GM12878 (cell line): ENCODE results near the gene SGTA. TPM values are rescaled to one million over a fixed set of nuclear protein-coding genes. Genes with fewer than 3 reads are reported as not detected.

ENCODE experiments used
- BMI1 ChIP-seq: fragments of 450-650 bp; IDR thresholded peaks from 2 replicates; pipeline ENCODE4 v1.6.1; 2016; ENCODE audit warnings: mild to moderate bottlenecking, moderate library complexity, borderline replicate concordance
- CUX1 ChIP-seq: IDR thresholded peaks from 2 replicates; pipeline ENCODE4 v1.6.1; 2012; ENCODE audit warnings: improper control_type of control experiment, low read depth, low read length; ENCODE audit not compliant: insufficient replicate concordance
- RAD51 ChIP-seq: fragments of 450-650 bp; IDR thresholded peaks from 2 replicates; pipeline ENCODE4 v1.6.1; 2016; ENCODE audit warnings: moderate library complexity, mild to moderate bottlenecking, inconsistent platforms
- SMC3 ChIP-seq: IDR thresholded peaks from 2 replicates; pipeline ENCODE4 v1.6.1; 2011; ENCODE audit warnings: low read length, improper control_type of control experiment, borderline replicate concordance
- SRF ChIP-seq, 2 experiments: IDR thresholded peaks; 2 replicates each; pipeline ENCODE4 v1.6.1; 2011; ENCODE audit warnings: low read depth in 2 of 2, low read length in 2 of 2, mild to moderate bottlenecking in 1 of 2, moderate library complexity in 1 of 2
- USF1 ChIP-seq: IDR thresholded peaks from 2 replicates; pipeline ENCODE4 v1.6.1; 2011; ENCODE audit warnings: borderline replicate concordance, low read depth, mild to moderate bottlenecking, moderate library complexity, mixed read lengths, low read length; ENCODE audit not compliant: insufficient read depth; ENCODE audit errors: extremely low read length
- ZBTB40 ChIP-seq: fragments of 450-650 bp; IDR thresholded peaks from 2 replicates; pipeline ENCODE4 v1.6.1; 2016; ENCODE audit warnings: mild to moderate bottlenecking, moderate library complexity, borderline replicate concordance
- polyA plus RNA-seq, 11 experiments: library from polyadenylated mRNA; depleted of rRNA in 4 of 11; unstranded in 6 of 11; stranded (reverse) in 5 of 11; fragments of >200 nt; fragmentation: Nextera tagmentation in 4 of 11; fragmentation: Illumina TruSeq in 1 of 11; extraction: Ambion mirVana in 4 of 11; extraction: Trizol in 1 of 11; gene quantifications; 1 replicate in 1 of 11; 2 replicates in 10 of 11; pipeline versions ENCODE4 v1.2.1 to v1.2.3, GENCODE V29; 2011 to 2016; ENCODE audit warnings: inconsistent platforms in 2 of 11, missing spikeins in 2 of 11, low read depth in 1 of 11
- total RNA-seq, 4 experiments: library from RNA; depleted of rRNA in 3 of 4; stranded (reverse); fragments of >200 nt in 3 of 4; fragmentation: Illumina TruSeq in 1 of 4; extraction: Trizol in 1 of 4; gene quantifications; 2 replicates each; pipeline versions ENCODE4 v1.2.1 to v1.2.3, GENCODE V29; 2013 to 2021
- TF ChIP-seq, protein P1 (sequence below): fragments of 450-650 bp; IDR thresholded peaks from 2 replicates; pipeline ENCODE4 v1.6.1; 2017; ENCODE audit warnings: borderline replicate concordance

Gene SGTA
- total and polyA plus RNA-seq, 10 of the 15 experiments (the other 5 are each of a cell fraction or from before 2014, with no cell fraction given): 2.0 to 102 (median 48.2) TPM

DNA sequence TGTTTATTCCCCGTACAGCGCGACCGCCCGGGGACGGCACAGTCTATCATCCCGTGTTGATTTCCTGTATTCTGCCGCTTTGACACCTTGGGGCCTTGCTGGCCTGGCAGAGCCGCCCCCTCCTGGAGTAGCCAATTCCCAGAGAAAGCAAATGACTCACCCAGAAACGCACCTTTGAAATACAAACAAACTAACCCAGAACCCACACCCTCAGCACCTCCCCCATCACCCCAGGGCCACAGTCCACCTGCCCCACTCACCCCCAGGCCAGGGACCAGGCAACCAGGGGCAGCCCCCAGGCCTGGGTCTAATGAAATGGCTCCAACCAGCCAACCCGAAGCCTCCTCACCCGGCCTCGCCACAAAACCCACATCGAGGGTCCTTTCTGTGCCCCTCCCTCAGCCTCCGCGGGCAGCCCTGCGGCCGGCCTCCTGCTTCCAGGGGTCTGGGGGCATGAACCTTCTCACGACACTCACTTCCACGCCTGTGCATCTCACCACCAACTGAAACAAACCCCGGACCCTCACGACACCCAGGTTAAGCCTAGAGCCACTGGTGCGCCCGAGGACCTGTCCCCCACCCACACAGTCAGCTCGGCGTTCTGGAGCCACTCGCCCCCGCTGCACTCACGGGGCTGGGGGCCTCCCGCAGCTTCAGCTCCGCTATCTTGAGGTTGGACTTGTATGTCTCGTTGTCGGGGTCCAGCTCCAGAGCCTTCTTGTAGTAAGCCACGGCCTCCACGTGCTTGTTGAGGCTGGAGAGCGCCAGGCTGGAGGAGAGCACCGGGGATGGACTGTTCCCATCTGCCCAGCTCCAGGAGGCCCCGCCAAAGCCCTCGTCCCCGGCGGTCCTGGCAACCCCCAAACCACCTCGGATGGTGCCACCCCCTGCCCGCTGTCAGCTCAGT is 20.9 kb downstream of the SGTA start (continued):
- no peak for TF ChIP-seq CUX1
- no peak for TF ChIP-seq SMC3
- no peak for TF ChIP-seq SRF (IDR thresholded peaks at IDR 0.05; ENCODE audit: low read depth in 2 of 2, low read length in 2 of 2)
- TF ChIP-seq BMI1: no peak
- TF ChIP-seq, protein P1, sequence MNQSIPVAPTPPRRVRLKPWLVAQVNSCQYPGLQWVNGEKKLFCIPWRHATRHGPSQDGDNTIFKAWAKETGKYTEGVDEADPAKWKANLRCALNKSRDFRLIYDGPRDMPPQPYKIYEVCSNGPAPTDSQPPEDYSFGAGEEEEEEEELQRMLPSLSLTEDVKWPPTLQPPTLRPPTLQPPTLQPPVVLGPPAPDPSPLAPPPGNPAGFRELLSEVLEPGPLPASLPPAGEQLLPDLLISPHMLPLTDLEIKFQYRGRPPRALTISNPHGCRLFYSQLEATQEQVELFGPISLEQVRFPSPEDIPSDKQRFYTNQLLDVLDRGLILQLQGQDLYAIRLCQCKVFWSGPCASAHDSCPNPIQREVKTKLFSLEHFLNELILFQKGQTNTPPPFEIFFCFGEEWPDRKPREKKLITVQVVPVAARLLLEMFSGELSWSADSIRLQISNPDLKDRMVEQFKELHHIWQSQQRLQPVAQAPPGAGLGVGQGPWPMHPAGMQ: no peak
- TF ChIP-seq ZBTB40: no peak
- no peak for TF ChIP-seq USF1
- no peak for TF ChIP-seq RAD51
